HTR-8/SVneo (cell line): ENCODE measurements around the gene PPM1F.
"Not testable (repeated sequence)": the region's sequence is repeated elsewhere in the genome, so short reads cannot be mapped to it uniquely, and the experiment has no call there.

Source experiments
- DNase-seq: peaks from one replicate; pipeline ENCODE4 v3.0.0; 2011; ENCODE audit warnings: low spot score, mixed read lengths; ENCODE audit not compliant: insufficient read length
- FAIRE-seq: peaks from 2 replicates; lab custom pipeline; 2011; peaks lifted over from hg19 to GRCh38; lab: Jason Lieb, UNC

Gene PPM1F

GRCh38 chr22:21923163-21923561 lies 29.5 kb downstream of the PPM1F start:
- FAIRE-seq (no peak), DNase-seq (no peak)

- DNase-seq (no peak), FAIRE-seq (no peak)
Observed at GRCh38 chr22:21922370-21923162, 30.1 kb downstream of the PPM1F start.

- DNase-seq, result no peak
- no peak for FAIRE-seq
Observed at GRCh38 chr22:21921729-21922128, 30.9 kb downstream of the PPM1F start.

GRCh38 chr22:21921184-21921721 lies 31.4 kb downstream of the PPM1F start:
- no peak for FAIRE-seq
- no peak for DNase-seq

- FAIRE-seq (no peak), DNase-seq (no peak)
Observed at GRCh38 chr22:21920341-21921183, 32.1 kb downstream of the PPM1F start.

- DNase-seq (no peak), FAIRE-seq (no peak)
Observed at GRCh38 chr22:21919526-21920307, 32.9 kb downstream of the PPM1F start.

GRCh38 chr22:21918466-21919185 lies 34.0 kb downstream of the PPM1F start:
- FAIRE-seq, result no peak

GRCh38 chr22:21917959-21918261 lies 34.7 kb downstream of the PPM1F start:
- no peak for FAIRE-seq
- DNase-seq, result no peak

More at GRCh38 chr22:21918466-21919185, 34.0 kb downstream of the PPM1F start:
- no peak for DNase-seq

GRCh38 chr22:21917181-21917958 lies 35.3 kb downstream of the PPM1F start:
- FAIRE-seq (no peak), DNase-seq (no peak)

GRCh38 chr22:21916309-21916918 lies 36.2 kb downstream of the PPM1F start:
- DNase-seq (no peak), FAIRE-seq (no peak)

GRCh38 chr22:21915624-21916308 lies 36.9 kb downstream of the PPM1F start:
- no peak for DNase-seq
- FAIRE-seq, result no peak

- FAIRE-seq, DNase-seq: not testable (repeated sequence)
Observed at GRCh38 chr22:21914033-21914642, 38.5 kb downstream of the PPM1F start.

- not testable (repeated sequence) for FAIRE-seq, DNase-seq
Observed at GRCh38 chr22:21910367-21910766, 42.3 kb downstream of the PPM1F start.

GRCh38 chr22:21909871-21910270 lies 42.8 kb downstream of the PPM1F start:
- DNase-seq (no peak), FAIRE-seq (no peak)

GRCh38 chr22:21907638-21908522 lies 44.8 kb downstream of the PPM1F start:
- DNase-seq (no peak), FAIRE-seq (no peak)

GRCh38 chr22:21905234-21905633 lies 47.4 kb downstream of the PPM1F start:
- FAIRE-seq, DNase-seq: not testable (repeated sequence)
